Testis (tissue), 3 donors: Measurements from ENCODE around the gene SRPX. TPM values are rescaled to one million over a fixed set of nuclear protein-coding genes. Genes with fewer than 3 reads are reported as not detected.

ENCODE experiments used
- DNase-seq: peaks from one replicate; pipeline ENCODE4 v3.0.0-alpha.2; 2019
- H3K27ac ChIP-seq, 2 donors: fragments of 200-600 bp; sonication (generic); one replicate each; pipeline ENCODE4 v1.5.1; 2019
- H3K27me3 ChIP-seq: fragments of 200-600 bp; sonication (generic); one replicate; pipeline ENCODE4 v1.5.1; 2019
- H3K36me3 ChIP-seq: fragments of 200-600 bp; sonication (generic); one replicate; pipeline ENCODE4 v1.5.1; 2017; ENCODE audit warnings: low read depth; ENCODE audit errors: missing control alignments
- H3K4me1 ChIP-seq: fragments of 200-600 bp; sonication (generic); one replicate; pipeline ENCODE4 v1.5.1; 2019
- H3K4me3 ChIP-seq, 2 donors: fragments of 200-600 bp; sonication (generic); one replicate each; pipeline ENCODE4 v1.5.1; 2017 to 2019
- H3K9me3 ChIP-seq: fragments of 200-600 bp; sonication (generic); one replicate; pipeline ENCODE4 v1.5.1; 2017
- CTCF ChIP-seq, 3 experiments: fragments of 450-650 bp in 2 of 3; fragments of 200-600 bp in 1 of 3; sonication (generic) in 1 of 3; IDR thresholded peaks; one replicate each; pipeline ENCODE4 v1.5.1; 2016 to 2019; ENCODE audit warnings: antibody characterized with exemption in 3 of 3, mild to moderate bottlenecking in 2 of 3, moderate library complexity in 1 of 3
- POLR2A ChIP-seq: fragments of 450-650 bp; IDR thresholded peaks from one replicate; pipeline ENCODE4 v1.6.1; 2017; ENCODE audit warnings: antibody characterized with exemption, mild to moderate bottlenecking, moderate library complexity
- WGBS, 2 donors: methylation state at CpG; one replicate each; pipeline ENCODE4 v1.1.5; 2018; 5-methylcytosine and 5-hydroxymethylcytosine counted together
- intact Hi-C: fragments of 100-400 bp; cut with DNase I; formaldehyde crosslinking; loops from one replicate; pipeline ENCODE4 v1.15.1; 2023; ENCODE audit warnings: low total_unique reads
- polyA plus RNA-seq: library from polyadenylated mRNA; stranded (reverse); fragments of 350-450 nt; fragmentation: Illumina TruSeq; extraction: RNeasy Lipid Tissue Mini Kit (QIAGEN cat#74804); gene quantifications from one replicate; pipeline ENCODE4 v1.2.3, GENCODE V29; 2014; ENCODE audit warnings: low read depth, low replicate concordance; ENCODE audit not compliant: insufficient read depth
- total RNA-seq, 2 donors: library from RNA; depleted of rRNA; stranded (reverse); fragments of >200 nt; gene quantifications; one replicate each; pipeline ENCODE4 v1.2.3, GENCODE V29; 2016

Gene SRPX
- total and polyA plus RNA-seq, 3 donors from 2014 or later, result 5.1 to 31.2 (median 11.3) TPM

GRCh38 chrX:38117485-38117884 is 103.2 kb downstream of the SRPX start:
- H3K27ac ChIP-seq, result no peak overlapping the region
- WGBS, 2 donors, result 83 to 89% methylated on average over 7 of the region's 7 CpGs
- H3K4me3 ChIP-seq, result no peak overlapping the region
- TF ChIP-seq POLR2A (no peak), CTCF (IDR thresholded peaks at IDR 0.05) (no peak)
- no peaks in the 10 kb centered on the region for H3K9me3 ChIP-seq
- DNase-seq, result no peak
- H3K4me1 ChIP-seq, result no peaks in the 10 kb centered on the region
- H3K27me3 ChIP-seq, result no peaks in the 10 kb centered on the region
- intact Hi-C loops, result no loop called here
- no peaks in the 10 kb centered on the region for H3K36me3 ChIP-seq

- intact Hi-C loops, result no loop called here
- DNase-seq, result no peak
- Histone ChIP-seq H3K4me3 (no peak overlapping the region), H3K9me3 (no peaks in the 10 kb centered on the region), H3K4me1 (no peaks in the 10 kb centered on the region), H3K27me3 (no peaks in the 10 kb centered on the region), H3K36me3 (no peaks in the 10 kb centered on the region), H3K27ac (no peak overlapping the region)
- 70 to 82% methylated on average over 1 of the region's 1 CpG for WGBS, 2 donors
- no peak for TF ChIP-seq POLR2A
- no peak for TF ChIP-seq CTCF (IDR thresholded peaks at IDR 0.05)
Observed at GRCh38 chrX:38116706-38117105, 104.0 kb downstream of the SRPX start.

- intact Hi-C loops, result no loop called here
- Histone ChIP-seq H3K9me3 (no peaks in the 10 kb centered on the region), H3K27me3 (no peaks in the 10 kb centered on the region), H3K4me1 (no peaks in the 10 kb centered on the region), H3K4me3 (no peak overlapping the region), H3K27ac (no peak overlapping the region), H3K36me3 (no peaks in the 10 kb centered on the region)
- DNase-seq, result no peak
- no peak for TF ChIP-seq POLR2A
- no peak for TF ChIP-seq CTCF (IDR thresholded peaks at IDR 0.05)
- 83 to 87% methylated on average over 3 to 4 of the region's 4 CpGs for WGBS, 2 donors
Observed at GRCh38 chrX:38112566-38112965, 108.1 kb downstream of the SRPX start.

- WGBS, 2 donors, result 91 to 94% methylated on average over 5 of the region's 5 CpGs
- TF ChIP-seq POLR2A (no peak), CTCF (IDR thresholded peaks at IDR 0.05) (no peak)
- Histone ChIP-seq H3K36me3 (no peaks in the 10 kb centered on the region), H3K27ac (no peak overlapping the region), H3K4me3 (no peak overlapping the region), H3K4me1 (no peaks in the 10 kb centered on the region), H3K27me3 (no peaks in the 10 kb centered on the region), H3K9me3 (no peaks in the 10 kb centered on the region)
- no peak for DNase-seq
- intact Hi-C loops, result no loop called here
Observed at GRCh38 chrX:38111196-38111595, 109.5 kb downstream of the SRPX start.

- no peak for DNase-seq
- no peak overlapping the region for H3K27ac ChIP-seq
- no peak overlapping the region for H3K4me3 ChIP-seq
- no peaks in the 10 kb centered on the region for H3K9me3 ChIP-seq
- intact Hi-C loops, result no loop called here
- H3K27me3 ChIP-seq, result no peaks in the 10 kb centered on the region
- no peaks in the 10 kb centered on the region for H3K4me1 ChIP-seq
- TF ChIP-seq POLR2A (no peak), CTCF (IDR thresholded peaks at IDR 0.05) (no peak)
- no peaks in the 10 kb centered on the region for H3K36me3 ChIP-seq
- WGBS, 2 donors, result 84 to 89% methylated on average over 6 of the region's 6 CpGs
Observed at GRCh38 chrX:38110231-38110630, 110.4 kb downstream of the SRPX start.
